Caki2 (cell line): Measurements from ENCODE around the gene JAM3. TPM values are rescaled to one million over a fixed set of nuclear protein-coding genes. Genes with fewer than 3 reads are reported as not detected.

Experiments used
- DNase-seq: peaks from one replicate; pipeline ENCODE4 v3.0.0-alpha.2; 2015; ENCODE audit warnings: low read depth
- in situ Hi-C: cut with HindIII; loops from 2 replicates; pipeline ENCODE4 v1.10.0; 2016; ENCODE audit warnings: low sequenced_read_pairs, low pct_unique_long_range_greater_than_20kb, mixed read lengths
- total RNA-seq: library from RNA; depleted of rRNA; stranded (reverse); fragments of >200 nt; shearing (Covaris generic); gene quantifications from 2 replicates; pipeline ENCODE4 v1.2.3, GENCODE V29; 2014; ENCODE audit warnings: low replicate concordance; rRNA removed

The JAM3 gene
- total RNA-seq, result not detected in 2 replicates

GRCh38 chr11:134068829-134069425 is at the start of gene JAM3:
TSS of gene JAM3 (plus strand) at chr11:134069072. CDS start at chr11:134069084, 12 bp downstream.
- DNase-seq, result no peak
- in situ Hi-C loops, result no loop called here

GRCh38 chr11:134019500-134019899 is 49.4 kb upstream of the JAM3 start:
- DNase-seq, result no peak
- in situ Hi-C loops, result no loop called here

- no peak for DNase-seq
- in situ Hi-C loops, result no loop called here
Measured at GRCh38 chr11:134020598-134020997, 48.3 kb upstream of the JAM3 start.

GRCh38 chr11:134021326-134021725 is 47.5 kb upstream of the JAM3 start:
- in situ Hi-C loops, result no loop called here

GRCh38 chr11:134022748-134023147 is 46.1 kb upstream of the JAM3 start:
- in situ Hi-C loops, result no loop called here
- no peak for DNase-seq

More at GRCh38 chr11:134021326-134021725, 47.5 kb upstream of the JAM3 start:
- DNase-seq, result no peak

GRCh38 chr11:134024420-134025081 is 44.3 kb upstream of the JAM3 start:
- DNase-seq, result peak; percentile 2
- in situ Hi-C loops, result no loop called here

- in situ Hi-C loops, result no loop called here
- DNase-seq, result no peak
Measured at GRCh38 chr11:134025082-134025429, 43.8 kb upstream of the JAM3 start.

- DNase-seq, result no peak
- in situ Hi-C loops, result no loop called here
Measured at GRCh38 chr11:134026655-134027343, 42.1 kb upstream of the JAM3 start.

GRCh38 chr11:134027671-134028070 is 41.2 kb upstream of the JAM3 start:
- DNase-seq, result no peak
- in situ Hi-C loops, result no loop called here

GRCh38 chr11:134028368-134028920 is 40.4 kb upstream of the JAM3 start:
- in situ Hi-C loops, result no loop called here

GRCh38 chr11:134030853-134031252 is 38.0 kb upstream of the JAM3 start:
- DNase-seq, result no peak
- in situ Hi-C loops, result no loop called here

More at GRCh38 chr11:134028368-134028920, 40.4 kb upstream of the JAM3 start:
- DNase-seq, result no peak

GRCh38 chr11:134032043-134032442 is 36.8 kb upstream of the JAM3 start:
- in situ Hi-C loops, result no loop called here

GRCh38 chr11:134032501-134033091 is 36.3 kb upstream of the JAM3 start:
- in situ Hi-C loops, result no loop called here
- DNase-seq, result no peak

More at GRCh38 chr11:134032043-134032442, 36.8 kb upstream of the JAM3 start:
- no peak for DNase-seq

- in situ Hi-C loops, result no loop called here
- DNase-seq, result no peak
Measured at GRCh38 chr11:134033276-134033675, 35.6 kb upstream of the JAM3 start.

- peak; percentile 38 for DNase-seq
- in situ Hi-C loops, result no loop called here
Measured at GRCh38 chr11:134033696-134034491, 35.0 kb upstream of the JAM3 start.

GRCh38 chr11:134034496-134035381 is 34.1 kb upstream of the JAM3 start:
- no peak for DNase-seq
- in situ Hi-C loops, result no loop called here

GRCh38 chr11:134036492-134037045 is 32.3 kb upstream of the JAM3 start:
- no peak for DNase-seq
- in situ Hi-C loops, result no loop called here
